DND-41 (cell line): ENCODE measurements around the gene TOP2B.

Experiments
- ATAC-seq: fragments of 200-7000 bp; cut with Tn5 transposase; 3 replicates; pipeline ENCODE4 v1.9.1; 2021; ENCODE audit warnings: low read depth; ENCODE audit not compliant: insufficient read depth
- DNase-seq: peaks from one replicate; pipeline ENCODE4 v3.0.0-alpha.2; 2020
- H2AFZ ChIP-seq: 2 replicates; pipeline ENCODE4 v1.6.0; 2012; ENCODE audit warnings: low read depth, low read length
- H3K27ac ChIP-seq: 2 replicates; pipeline ENCODE4 v1.5.1; 2012; ENCODE audit warnings: low read length, inconsistent platforms
- H3K27me3 ChIP-seq: fragments of 200-600 bp; sonication (generic); 2 replicates; pipeline ENCODE4 v1.6.0; 2012; ENCODE audit warnings: low read length, mild to moderate bottlenecking, inconsistent platforms; ENCODE audit not compliant: insufficient read depth, poor library complexity
- H3K36me3 ChIP-seq: 2 replicates; pipeline ENCODE4 v1.5.1; 2012; ENCODE audit warnings: low read length, inconsistent platforms; ENCODE audit not compliant: insufficient read depth
- H3K4me1 ChIP-seq: 2 replicates; pipeline ENCODE4 v1.5.1; 2012; ENCODE audit warnings: mild to moderate bottlenecking, low read length; ENCODE audit not compliant: insufficient read depth
- H3K4me2 ChIP-seq: 2 replicates; pipeline ENCODE4 v1.6.0; 2012; ENCODE audit warnings: mild to moderate bottlenecking, moderate library complexity, low read length, inconsistent platforms; ENCODE audit not compliant: insufficient read depth
- H3K4me3 ChIP-seq, 2 experiments: fragments of 200-600 bp in 1 of 2; shearing (Covaris generic) in 1 of 2; 2 replicates each; pipeline ENCODE4 v1.5.1; 2012 to 2016; ENCODE audit warnings: inconsistent platforms in 2 of 2, low read length in 2 of 2, mild to moderate bottlenecking in 2 of 2, low read depth in 1 of 2, moderate library complexity in 1 of 2
- H3K79me2 ChIP-seq: 2 replicates; pipeline ENCODE4 v1.6.0; 2012; ENCODE audit warnings: low read length, inconsistent platforms; ENCODE audit not compliant: insufficient read depth
- H3K9ac ChIP-seq: 2 replicates; pipeline ENCODE4 v1.6.0; 2012; ENCODE audit warnings: low read depth, mild to moderate bottlenecking, inconsistent platforms, low read length, moderate library complexity
- H3K9me3 ChIP-seq: 2 replicates; pipeline ENCODE4 v1.5.1; 2012; ENCODE audit warnings: low read length, moderate library complexity, mild to moderate bottlenecking, inconsistent platforms; ENCODE audit not compliant: insufficient read depth, severe bottlenecking
- H4K20me1 ChIP-seq: 2 replicates; pipeline ENCODE4 v1.6.0; 2012; ENCODE audit warnings: low read length; ENCODE audit not compliant: insufficient read depth
- CTCF ChIP-seq: IDR thresholded peaks from 2 replicates; pipeline ENCODE4 v1.5.1; 2012; ENCODE audit warnings: borderline replicate concordance, low read length, moderate library complexity, mild to moderate bottlenecking; ENCODE audit not compliant: poor library complexity, severe bottlenecking; ENCODE audit errors: extremely low read depth
- EZH2 ChIP-seq: IDR thresholded peaks from 3 replicates; pipeline ENCODE4 v1.6.1; 2012; ENCODE audit warnings: borderline replicate concordance, low read depth, mild to moderate bottlenecking, moderate library complexity, low read length, inconsistent platforms; ENCODE audit not compliant: severe bottlenecking

Gene TOP2B

DNA sequence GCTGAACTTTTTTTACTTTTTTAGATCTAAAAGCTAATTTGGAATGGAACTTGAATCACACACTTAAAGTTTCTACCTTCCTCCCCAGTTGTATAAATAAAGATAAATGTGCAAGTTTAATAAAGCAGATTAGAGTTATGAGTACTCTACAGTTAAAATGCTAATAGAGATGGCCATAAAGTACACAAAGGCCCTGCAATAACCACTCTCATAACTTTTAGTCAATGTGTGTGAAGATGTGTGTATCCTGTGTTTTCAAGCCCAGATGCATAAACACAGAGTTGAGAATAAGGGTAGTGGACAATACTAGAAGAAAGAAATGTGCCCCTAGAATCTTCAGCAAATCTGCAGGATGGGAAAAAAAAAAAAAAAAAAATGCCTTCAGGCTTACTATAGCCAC lies 45.3 kb downstream of the TOP2B start:
- TF ChIP-seq EZH2 (no peak), CTCF (no peak)
- H4K20me1 ChIP-seq: no peaks in the 10 kb centered on the region
- no peak overlapping the region for H2AFZ ChIP-seq
- H3K4me2 ChIP-seq: no peak overlapping the region
- no peaks in the 10 kb centered on the region for H3K27me3 ChIP-seq
- peaks cover 95% of the 10 kb centered on the region for H3K36me3 ChIP-seq
- no peak overlapping the region for H3K27ac ChIP-seq
- no peak for ATAC-seq
- no peaks in the 10 kb centered on the region for H3K9me3 ChIP-seq
- H3K4me1 ChIP-seq: no peaks in the 10 kb centered on the region
- no peak overlapping the region for H3K9ac ChIP-seq
- H3K4me3 ChIP-seq: no peak overlapping the region
- H3K79me2 ChIP-seq: no peaks in the 10 kb centered on the region
- no peak for DNase-seq

DNA sequence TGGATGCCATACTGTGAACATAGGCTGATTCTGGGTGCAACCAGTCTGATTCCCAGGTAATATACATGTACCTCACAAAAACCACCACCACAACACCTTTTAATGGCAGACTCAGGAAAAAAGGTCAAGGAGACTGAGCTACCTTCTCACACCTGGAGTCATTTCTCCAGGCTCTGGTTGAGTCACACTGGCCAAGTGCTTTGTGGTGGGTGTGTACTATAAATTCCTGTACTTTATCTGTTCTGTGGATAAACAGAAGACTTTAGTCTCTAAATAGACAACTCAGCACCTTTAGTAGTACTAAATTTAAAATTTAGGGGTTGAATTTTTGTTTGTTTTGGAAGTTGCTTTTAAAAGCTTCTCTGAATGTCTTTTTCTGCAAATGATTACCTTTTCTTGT lies 46.7 kb downstream of the TOP2B start:
- no peak overlapping the region for H3K27ac ChIP-seq
- ATAC-seq (no peak), DNase-seq (no peak)
- H3K27me3 ChIP-seq: no peaks in the 10 kb centered on the region
- peaks cover 94% of the 10 kb centered on the region for H3K36me3 ChIP-seq
- no peaks in the 10 kb centered on the region for H3K79me2 ChIP-seq
- H3K4me2 ChIP-seq: no peak overlapping the region
- H3K4me3 ChIP-seq: no peak overlapping the region
- H2AFZ ChIP-seq: no peak overlapping the region
- no peaks in the 10 kb centered on the region for H3K9me3 ChIP-seq
- no peak for TF ChIP-seq EZH2
- H3K9ac ChIP-seq: no peak overlapping the region
- no peaks in the 10 kb centered on the region for H4K20me1 ChIP-seq
- H3K4me1 ChIP-seq: no peaks in the 10 kb centered on the region

GRCh38 chr3:25611193-25611592 lies 53.5 kb downstream of the TOP2B start:
- H3K4me2 ChIP-seq: no peak overlapping the region
- no peak overlapping the region for H3K27ac ChIP-seq
- TF ChIP-seq EZH2 (no peak), CTCF (no peak)
- no peak overlapping the region for H3K4me3 ChIP-seq
- H2AFZ ChIP-seq: no peak overlapping the region
- H3K9ac ChIP-seq: no peak overlapping the region
- no peaks in the 10 kb centered on the region for H3K9me3 ChIP-seq
- H3K36me3 ChIP-seq: peaks cover 97% of the 10 kb centered on the region
- H3K27me3 ChIP-seq: no peaks in the 10 kb centered on the region
- no peaks in the 10 kb centered on the region for H4K20me1 ChIP-seq
- H3K4me1 ChIP-seq: no peaks in the 10 kb centered on the region
- DNase-seq (no peak), ATAC-seq (no peak)
- H3K79me2 ChIP-seq: no peaks in the 10 kb centered on the region

DNA sequence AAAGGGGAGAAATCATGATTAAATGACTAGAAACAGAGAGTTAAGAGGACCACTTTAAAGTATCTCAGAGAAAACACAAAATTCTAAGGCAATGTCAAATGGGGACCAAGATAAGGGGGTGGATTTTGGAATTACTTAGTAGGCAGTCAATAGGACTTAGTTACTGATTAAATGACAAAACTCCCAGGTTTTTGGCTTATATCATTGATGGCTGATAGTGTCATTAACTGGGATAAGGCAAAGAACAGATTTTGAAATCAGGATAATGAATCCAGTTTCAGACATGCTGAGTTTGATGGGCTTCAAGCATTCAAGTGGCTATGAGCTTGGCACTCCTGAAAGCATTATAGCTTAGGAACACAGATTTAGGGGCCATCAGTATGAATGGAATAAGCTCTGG lies 53.9 kb downstream of the TOP2B start:
- no peak overlapping the region for H3K27ac ChIP-seq
- H3K4me3 ChIP-seq: no peak overlapping the region
- peaks cover 98% of the 10 kb centered on the region for H3K36me3 ChIP-seq
- no peaks in the 10 kb centered on the region for H3K9me3 ChIP-seq
- no peaks in the 10 kb centered on the region for H3K79me2 ChIP-seq
- no peak for ATAC-seq
- H2AFZ ChIP-seq: no peak overlapping the region
- no peak overlapping the region for H3K9ac ChIP-seq
- no peak overlapping the region for H3K4me2 ChIP-seq
- H3K27me3 ChIP-seq: no peaks in the 10 kb centered on the region
- TF ChIP-seq EZH2 (no peak), CTCF (no peak)
- no peaks in the 10 kb centered on the region for H3K4me1 ChIP-seq
- no peak for DNase-seq
- H4K20me1 ChIP-seq: no peaks in the 10 kb centered on the region
